Large intestine (tissue), 3 donors: ENCODE data around the gene BAX. TPM values are rescaled to one million over a fixed set of nuclear protein-coding genes. Genes with fewer than 3 reads are reported as not detected.

Source experiments
- DNase-seq, 2 donors: peaks; one replicate each; pipeline versions ENCODE4 v3.0.0 to v3.0.0-alpha.2; 2013
- H3K27ac ChIP-seq: one replicate; pipeline ENCODE4 v1.5.1; 2013; ENCODE audit warnings: low read length
- H3K27me3 ChIP-seq: 2 replicates; pipeline ENCODE4 v1.6.1; 2013; ENCODE audit warnings: low read length; ENCODE audit not compliant: control insufficient read depth, insufficient read depth
- H3K36me3 ChIP-seq: 2 replicates; pipeline ENCODE4 v1.6.1; 2013; ENCODE audit warnings: low read length; ENCODE audit not compliant: control insufficient read depth, insufficient read depth
- H3K4me1 ChIP-seq: one replicate; pipeline ENCODE4 v1.6.1; 2013; ENCODE audit warnings: low read length; ENCODE audit not compliant: control insufficient read depth, insufficient read depth
- H3K4me3 ChIP-seq: one replicate; pipeline ENCODE4 v1.5.1; 2013; ENCODE audit warnings: low read length
- H3K9me3 ChIP-seq: one replicate; pipeline ENCODE4 v1.6.1; 2013; ENCODE audit warnings: mild to moderate bottlenecking, low read depth, low read length, moderate library complexity; ENCODE audit not compliant: control insufficient read depth
- WGBS: methylation state at CpG from one replicate; pipeline ENCODE4 v1.1.5; 2013; ENCODE audit warnings: low lambda C conversion rate; ENCODE audit not compliant: insufficient coverage; 5-methylcytosine and 5-hydroxymethylcytosine counted together
- polyA plus RNA-seq: library from polyadenylated mRNA; unstranded; fragments of 120-200 nt; gene quantifications from one replicate; pipeline ENCODE4 v1.2.1, GENCODE V29; 2013

BAX gene
- polyA plus RNA-seq, 1 donor: 129 TPM

GRCh38 chr19:48966541-48967345 lies 12.1 kb downstream of the BAX start:
- H3K9me3 ChIP-seq: peaks cover 13% of the 10 kb centered on the region
- no CpG with 5 or more reads among the region's 10 CpGs for WGBS
- peaks cover 42% of the 10 kb centered on the region for H3K36me3 ChIP-seq
- peak overlapping the region; percentile 91 for H3K4me3 ChIP-seq
- H3K27ac ChIP-seq: peak overlapping the region; percentile 79
- no peaks in the 10 kb centered on the region for H3K27me3 ChIP-seq
- DNase-seq: no peak
- peaks cover 17% of the 10 kb centered on the region for H3K4me1 ChIP-seq

GRCh38 chr19:48967346-48968178 lies 12.9 kb downstream of the BAX start:
- H3K4me1 ChIP-seq: peaks cover 12% of the 10 kb centered on the region
- peaks cover 13% of the 10 kb centered on the region for H3K9me3 ChIP-seq
- peak overlapping the region; percentile 79 for H3K27ac ChIP-seq
- H3K4me3 ChIP-seq: peak overlapping the region; percentile 91
- WGBS: no CpG with 5 or more reads among the region's 14 CpGs
- H3K36me3 ChIP-seq: peaks cover 46% of the 10 kb centered on the region
- DNase-seq: peak; percentile 70 to 85
- H3K27me3 ChIP-seq: no peaks in the 10 kb centered on the region

- no peaks in the 10 kb centered on the region for H3K27me3 ChIP-seq
- H3K9me3 ChIP-seq: peaks cover 13% of the 10 kb centered on the region
- peaks cover 52% of the 10 kb centered on the region for H3K36me3 ChIP-seq
- peak overlapping the region; percentile 79 for H3K27ac ChIP-seq
- peak in 1 of 2 donors; percentile 44 for DNase-seq
- no peak overlapping the region for H3K4me3 ChIP-seq
- peaks cover 12% of the 10 kb centered on the region for H3K4me1 ChIP-seq
- WGBS: no CpG with 5 or more reads among the region's 4 CpGs
These were observed 13.5 kb downstream of the BAX start for GRCh38 chr19:48968179-48968661.

- Histone ChIP-seq H3K4me1 (peaks cover 11% of the 10 kb centered on the region), H3K4me3 (no peak overlapping the region), H3K36me3 (peaks cover 56% of the 10 kb centered on the region), H3K27me3 (no peaks in the 10 kb centered on the region), H3K27ac (no peak overlapping the region), H3K9me3 (peaks cover 13% of the 10 kb centered on the region)
- WGBS: no CpG with 5 or more reads among the region's 15 CpGs
- DNase-seq: no peak
These were observed 14.1 kb downstream of the BAX start for GRCh38 chr19:48968813-48969218.

GRCh38 chr19:48969276-48970138 lies 14.8 kb downstream of the BAX start:
- peaks cover 63% of the 10 kb centered on the region for H3K36me3 ChIP-seq

GRCh38 chr19:48970139-48970766 lies 15.6 kb downstream of the BAX start:
- Histone ChIP-seq H3K9me3 (peaks cover 10% of the 10 kb centered on the region), H3K4me3 (no peak overlapping the region), H3K36me3 (peaks cover 67% of the 10 kb centered on the region), H3K27ac (no peak overlapping the region), H3K4me1 (peaks cover 2% of the 10 kb centered on the region), H3K27me3 (no peaks in the 10 kb centered on the region)
- WGBS: 100% methylated on average over 4 of the region's 23 CpGs
- no peak for DNase-seq

More at GRCh38 chr19:48969276-48970138, 14.8 kb downstream of the BAX start:
- H3K9me3 ChIP-seq: peaks cover 13% of the 10 kb centered on the region
- DNase-seq: no peak
- H3K27me3 ChIP-seq: no peaks in the 10 kb centered on the region
- H3K4me1 ChIP-seq: peaks cover 5% of the 10 kb centered on the region
- no peak overlapping the region for H3K4me3 ChIP-seq
- H3K27ac ChIP-seq: no peak overlapping the region
- WGBS: no CpG with 5 or more reads among the region's 45 CpGs

GRCh38 chr19:48970923-48971395 lies 16.3 kb downstream of the BAX start:
- Histone ChIP-seq H3K27ac (no peak overlapping the region), H3K27me3 (no peaks in the 10 kb centered on the region), H3K9me3 (peaks cover 10% of the 10 kb centered on the region), H3K36me3 (peaks cover 64% of the 10 kb centered on the region), H3K4me1 (peaks cover 2% of the 10 kb centered on the region), H3K4me3 (no peak overlapping the region)
- DNase-seq: peak; percentile 76 to 79
- WGBS: no CpG with 5 or more reads among the region's 19 CpGs

GRCh38 chr19:48975947-48976847 lies 21.5 kb downstream of the BAX start:
- no peak for DNase-seq

GRCh38 chr19:48977061-48977460 lies 22.4 kb downstream of the BAX start:
- peaks cover 62% of the 10 kb centered on the region for H3K36me3 ChIP-seq
- H3K27ac ChIP-seq: no peak overlapping the region

More at GRCh38 chr19:48975947-48976847, 21.5 kb downstream of the BAX start:
- Histone ChIP-seq H3K4me3 (no peak overlapping the region), H3K27ac (no peak overlapping the region), H3K36me3 (peaks cover 54% of the 10 kb centered on the region), H3K4me1 (no peaks in the 10 kb centered on the region), H3K9me3 (no peaks in the 10 kb centered on the region), H3K27me3 (no peaks in the 10 kb centered on the region)
- WGBS: 100% methylated on average over 3 of the region's 13 CpGs

More at GRCh38 chr19:48977061-48977460, 22.4 kb downstream of the BAX start:
- no peak for DNase-seq
- Histone ChIP-seq H3K27me3 (no peaks in the 10 kb centered on the region), H3K4me1 (no peaks in the 10 kb centered on the region), H3K4me3 (no peak overlapping the region), H3K9me3 (no peaks in the 10 kb centered on the region)
- WGBS: no CpG with 5 or more reads among the region's 2 CpGs
